GM23248 (cell line): Measurements from ENCODE around the gene ARHGEF3. TPM values are rescaled to one million over a fixed set of nuclear protein-coding genes. Genes with fewer than 3 reads are reported as not detected.

Experiments used
- DNase-seq: peaks from one replicate; pipeline ENCODE4 v3.0.0-alpha.2; 2015
- H2AFZ ChIP-seq: fragments of 200-600 bp; sonication (generic); 2 replicates; pipeline ENCODE4 v1.6.1; 2016; ENCODE audit warnings: antibody characterized with exemption
- H3F3A ChIP-seq: fragments of 200-600 bp; sonication (generic); 2 replicates; pipeline ENCODE4 v1.6.1; 2016; ENCODE audit warnings: mild to moderate bottlenecking, antibody characterized with exemption, mixed run types; ENCODE audit not compliant: insufficient read depth
- H3K27ac ChIP-seq: fragments of 200-600 bp; sonication (generic); 2 replicates; pipeline ENCODE4 v1.5.1; 2016; ENCODE audit warnings: mild to moderate bottlenecking
- H3K27me3 ChIP-seq: fragments of 200-600 bp; sonication (generic); replicated peaks from 2 replicates; pipeline ENCODE4 v1.6.1; 2016; ENCODE audit warnings: mild to moderate bottlenecking; ENCODE audit not compliant: insufficient read depth
- H3K36me3 ChIP-seq: fragments of 200-600 bp; sonication (generic); 2 replicates; pipeline ENCODE4 v1.6.1; 2016; ENCODE audit warnings: low read depth, mild to moderate bottlenecking
- H3K4me1 ChIP-seq: fragments of 200-600 bp; sonication (generic); 2 replicates; pipeline ENCODE4 v1.6.1; 2016; ENCODE audit warnings: mild to moderate bottlenecking; ENCODE audit not compliant: insufficient read depth
- H3K4me2 ChIP-seq: fragments of 200-600 bp; sonication (generic); one replicate; pipeline ENCODE4 v1.6.1; 2016; ENCODE audit warnings: mild to moderate bottlenecking; ENCODE audit not compliant: unreplicated experiment
- H3K4me3 ChIP-seq: fragments of 200-600 bp; sonication (generic); 2 replicates; pipeline ENCODE4 v1.5.1; 2016; ENCODE audit warnings: mild to moderate bottlenecking
- H3K79me2 ChIP-seq: fragments of 200-600 bp; sonication (generic); 2 replicates; pipeline ENCODE4 v1.6.1; 2016; ENCODE audit warnings: mild to moderate bottlenecking; ENCODE audit not compliant: insufficient read depth
- H3K9ac ChIP-seq: fragments of 200-600 bp; sonication (generic); 2 replicates; pipeline ENCODE4 v1.6.1; 2016; ENCODE audit warnings: mild to moderate bottlenecking
- H3K9me2 ChIP-seq: fragments of 200-600 bp; sonication (generic); 2 replicates; pipeline ENCODE4 v1.6.1; 2016; ENCODE audit warnings: mixed run types, mild to moderate bottlenecking, moderate library complexity; ENCODE audit not compliant: insufficient read depth
- H3K9me3 ChIP-seq: fragments of 200-600 bp; sonication (generic); one replicate; pipeline ENCODE4 v1.6.1; 2017; ENCODE audit warnings: low read depth
- H4K20me1 ChIP-seq: fragments of 200-600 bp; sonication (generic); 2 replicates; pipeline ENCODE4 v1.6.0; 2016; ENCODE audit not compliant: insufficient read depth
- EZH2 ChIP-seq: fragments of 200-600 bp; sonication (generic); IDR thresholded peaks from 2 replicates; pipeline ENCODE4 v1.6.1; 2018; ENCODE audit warnings: antibody characterized with exemption, mild to moderate bottlenecking; ENCODE audit not compliant: insufficient read depth, poor library complexity, severe bottlenecking
- EZH2phosphoT487 ChIP-seq: fragments of 200-600 bp; sonication (generic); IDR thresholded peaks from 2 replicates; pipeline ENCODE4 v1.6.1; 2018; ENCODE audit warnings: antibody characterized with exemption, moderate library complexity, mild to moderate bottlenecking, low read depth; ENCODE audit not compliant: insufficient read depth
- WGBS, 2 experiments: methylation state at CpG; one replicate each; pipeline ENCODE4 v1.1.6; 2015 to 2017; ENCODE audit warnings: low lambda C conversion rate in 2 of 2, low coverage in 1 of 2; ENCODE audit errors: missing lambda C conversion rate in 2 of 2; 5-methylcytosine and 5-hydroxymethylcytosine counted together
- in situ Hi-C: fragments of 300-500 bp; cut with MboI; formaldehyde crosslinking; loops from 2 replicates; pipeline ENCODE4 v1.15.0; 2020
- polyA plus RNA-seq: library from polyadenylated mRNA; unstranded; fragments of >200 nt; fragmentation: Nextera tagmentation; extraction: Ambion mirVana; gene quantifications from 2 replicates; pipeline ENCODE4 v1.2.1, GENCODE V29; 2016
- total RNA-seq: library from RNA; depleted of rRNA; stranded (reverse); fragments of >200 nt; shearing (Covaris generic); gene quantifications from 2 replicates; pipeline ENCODE4 v1.2.3, GENCODE V29; 2014

Gene ARHGEF3
- total and polyA plus RNA-seq, 2 experiments from 2014 or later = 1.1 to 3.0 TPM

- 67 to 70% methylated on average over 2 of the region's 2 CpGs for WGBS, 2 experiments
- Histone ChIP-seq H3F3A (peaks cover 10% of the 10 kb centered on the region), H4K20me1 (no peaks in the 10 kb centered on the region), H3K27me3 (no peaks in the 10 kb centered on the region), H3K79me2 (no peaks in the 10 kb centered on the region), H3K4me1 (peaks cover 10% of the 10 kb centered on the region), H3K9me3 (no peaks in the 10 kb centered on the region), H3K4me2 (no peak overlapping the region), H3K27ac (no peak overlapping the region), H3K9ac (no peak overlapping the region), H3K4me3 (no peak overlapping the region), H3K36me3 (no peaks in the 10 kb centered on the region), H2AFZ (no peak overlapping the region), H3K9me2 (no peaks in the 10 kb centered on the region)
- in situ Hi-C loops = no loop called here
- DNase-seq = no peak
- TF ChIP-seq EZH2 (no peak), EZH2phosphoT487 (no peak)
These were observed 13.2 kb downstream of the ARHGEF3 start for GRCh38 chr3:56788521-56788920.

GRCh38 chr3:56787784-56788256 lies 13.9 kb downstream of the ARHGEF3 start:
- H3K4me2 ChIP-seq = no peak overlapping the region
- TF ChIP-seq EZH2 (no peak), EZH2phosphoT487 (no peak)
- no peak overlapping the region for H2AFZ ChIP-seq
- peaks cover 14% of the 10 kb centered on the region for H3F3A ChIP-seq
- no peaks in the 10 kb centered on the region for H3K79me2 ChIP-seq
- WGBS, 2 experiments = 68 to 79% methylated on average over 6 of the region's 6 CpGs
- no peaks in the 10 kb centered on the region for H3K36me3 ChIP-seq
- H3K27ac ChIP-seq = no peak overlapping the region
- no peaks in the 10 kb centered on the region for H3K9me3 ChIP-seq
- no peaks in the 10 kb centered on the region for H4K20me1 ChIP-seq
- H3K9ac ChIP-seq = no peak overlapping the region
- in situ Hi-C loops = no loop called here
- no peaks in the 10 kb centered on the region for H3K9me2 ChIP-seq
- no peak for DNase-seq
- no peak overlapping the region for H3K4me3 ChIP-seq
- H3K27me3 ChIP-seq = no peaks in the 10 kb centered on the region
- H3K4me1 ChIP-seq = peaks cover 14% of the 10 kb centered on the region

DNA sequence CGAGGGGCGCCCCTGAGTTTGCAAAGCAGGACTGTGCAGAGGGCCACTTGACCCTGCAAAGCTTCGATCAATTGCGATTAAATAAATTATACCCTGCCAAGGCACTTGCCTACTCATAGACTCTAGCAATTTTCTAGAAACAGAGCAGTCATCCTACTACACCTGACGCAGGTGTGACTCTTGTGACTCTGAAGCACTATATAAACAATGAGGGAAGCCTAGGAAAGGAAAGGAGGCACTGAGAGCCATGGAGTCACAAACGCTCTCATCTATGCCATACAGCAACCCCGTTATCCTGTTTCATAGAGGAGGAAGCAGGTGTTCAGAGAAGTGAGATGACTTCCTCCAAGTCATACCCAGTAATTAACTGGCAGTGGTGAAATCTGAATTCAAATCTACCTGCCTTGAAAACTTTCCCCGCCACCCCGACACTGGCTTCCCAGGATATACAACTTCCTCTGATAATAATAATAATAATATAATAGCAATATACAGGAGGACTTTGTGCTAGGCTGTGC lies 14.4 kb downstream of the ARHGEF3 start:
- Histone ChIP-seq H3K27ac (no peak overlapping the region), H3K4me3 (no peak overlapping the region), H3F3A (peaks cover 14% of the 10 kb centered on the region), H3K27me3 (no peaks in the 10 kb centered on the region), H3K9me3 (no peaks in the 10 kb centered on the region), H3K4me1 (peaks cover 14% of the 10 kb centered on the region), H3K9ac (no peak overlapping the region), H4K20me1 (no peaks in the 10 kb centered on the region), H3K4me2 (no peak overlapping the region), H2AFZ (no peak overlapping the region), H3K9me2 (no peaks in the 10 kb centered on the region), H3K79me2 (no peaks in the 10 kb centered on the region), H3K36me3 (no peaks in the 10 kb centered on the region)
- TF ChIP-seq EZH2 (no peak), EZH2phosphoT487 (no peak)
- 95 to 98% methylated on average over 9 of the region's 9 CpGs for WGBS, 2 experiments
- no peak for DNase-seq
- in situ Hi-C loops = no loop called here

- H3K79me2 ChIP-seq = no peaks in the 10 kb centered on the region
These were observed 16.2 kb downstream of the ARHGEF3 start for GRCh38 chr3:56785499-56785898.

More at GRCh38 chr3:56785499-56785898, 16.2 kb downstream of the ARHGEF3 start:
- no peaks in the 10 kb centered on the region; the same call in 1 of the 2 replicates for H3K9me2 ChIP-seq
- H3K9ac ChIP-seq = no peak overlapping the region
- no peak for DNase-seq
- no peak for TF ChIP-seq EZH2phosphoT487
- TF ChIP-seq EZH2 = no peak
- H3K27me3 ChIP-seq = no peaks in the 10 kb centered on the region
- no peaks in the 10 kb centered on the region for H3K36me3 ChIP-seq
- peaks cover 14% of the 10 kb centered on the region for H3K4me1 ChIP-seq
- H3F3A ChIP-seq = peaks cover 14% of the 10 kb centered on the region
- no peak overlapping the region for H2AFZ ChIP-seq
- H3K4me2 ChIP-seq = no peak overlapping the region
- H3K27ac ChIP-seq = no peak overlapping the region
- H3K9me3 ChIP-seq = no peaks in the 10 kb centered on the region
- in situ Hi-C loops = no loop called here
- WGBS, 2 experiments = 66 to 82% methylated on average over 4 of the region's 4 CpGs
- no peak overlapping the region for H3K4me3 ChIP-seq
- no peaks in the 10 kb centered on the region for H4K20me1 ChIP-seq
